ENCODE results near the gene NR5A1.

NR5A1 gene

GRCh38 chr9:124485201-124485600, 22.0 kb downstream of the NR5A1 start:
- no peak overlapping the region for H3K14ac ChIP-seq (ENCODE audit: low read length in 2 of 2)
- no peaks in the 10 kb centered on the region for H3K79me1 ChIP-seq (replicated peaks; ENCODE audit: low read length, poor library complexity, severe bottlenecking)
- no peak overlapping the region for H2BK15ac ChIP-seq (ENCODE audit: low read depth, poor library complexity, severe bottlenecking)
- peaks cover 3% of the 10 kb centered on the region for H3K9me3 ChIP-seq (ENCODE audit: control insufficient read depth, low read length)
- no peak overlapping the region for H3K23ac ChIP-seq (ENCODE audit: low read length in 2 of 2)
- H4K91ac ChIP-seq (ENCODE audit: low read length): no peak overlapping the region
- WGBS: 84% methylated on average over 12 of the region's 13 CpGs
- H2AFZ ChIP-seq (ENCODE audit: low read depth, low read length): no peak overlapping the region
- no peak overlapping the region for H3K4me2 ChIP-seq (ENCODE audit: low read length, poor library complexity, severe bottlenecking)
- DNase-seq: no peak
- no peak overlapping the region for H3K18ac ChIP-seq (ENCODE audit: low read depth in 1 of 2, low read length in 2 of 2)
- peaks cover 1% of the 10 kb centered on the region for H3K4me1 ChIP-seq (ENCODE audit: control insufficient read depth, insufficient read depth, low read depth, low read length)
- H3K4me3 ChIP-seq (ENCODE audit: insufficient read depth in 1 of 2, low read depth in 1 of 2, low read length in 2 of 2): no peak overlapping the region
- H2BK12ac ChIP-seq (ENCODE audit: low read length in 2 of 2): no peak overlapping the region
- H4K8ac ChIP-seq (ENCODE audit: low read length): no peak overlapping the region
- H2BK120ac ChIP-seq (ENCODE audit: low read depth, low read length): no peak overlapping the region
- no peak overlapping the region for H2AK5ac ChIP-seq (ENCODE audit: low read length, severe bottlenecking)
- H3K9ac ChIP-seq (ENCODE audit: low read length): no peak overlapping the region
- H3K27ac ChIP-seq (ENCODE audit: low read length, poor library complexity, severe bottlenecking): no peak overlapping the region
- H2BK5ac ChIP-seq (ENCODE audit: low read depth, low read length, poor library complexity, severe bottlenecking): no peak overlapping the region
- H3K36me3 ChIP-seq (ENCODE audit: control insufficient read depth in 1 of 2, insufficient read depth in 2 of 2, low read depth in 1 of 2, low read length in 2 of 2): no peaks in the 10 kb centered on the region
- peaks cover 62 to 90% of the 10 kb centered on the region in 2 experiments for H3K27me3 ChIP-seq (ENCODE audit: control insufficient read depth in 1 of 2, insufficient read depth in 1 of 2, low read length in 2 of 2)
- H3K4ac ChIP-seq (ENCODE audit: low read depth in 1 of 2, low read length in 2 of 2): no peak overlapping the region

GRCh38 chr9:124483481-124483880, 23.7 kb downstream of the NR5A1 start:
- DNase-seq: no peak
- no peak overlapping the region for H3K18ac ChIP-seq (ENCODE audit: low read depth in 1 of 2, low read length in 2 of 2)
- no peak overlapping the region for H2BK120ac ChIP-seq (ENCODE audit: low read depth, low read length)
- no peak overlapping the region for H3K4me2 ChIP-seq (ENCODE audit: low read length, poor library complexity, severe bottlenecking)
- H3K23ac ChIP-seq (ENCODE audit: low read length in 2 of 2): no peak overlapping the region
- H3K4me3 ChIP-seq (ENCODE audit: insufficient read depth in 1 of 2, low read depth in 1 of 2, low read length in 2 of 2): no peak overlapping the region
- no peaks in the 10 kb centered on the region for H3K9me3 ChIP-seq (ENCODE audit: control insufficient read depth, low read length)
- 96% methylated on average over 9 of the region's 9 CpGs for WGBS
- no peak overlapping the region for H2BK15ac ChIP-seq (ENCODE audit: low read depth, poor library complexity, severe bottlenecking)
- no peak overlapping the region for H3K4ac ChIP-seq (ENCODE audit: low read depth in 1 of 2, low read length in 2 of 2)
- H2AK5ac ChIP-seq (ENCODE audit: low read length, severe bottlenecking): no peak overlapping the region
- no peak overlapping the region for H3K27ac ChIP-seq (ENCODE audit: low read length, poor library complexity, severe bottlenecking)
- peak overlapping the region in 1 of 2 experiments; percentile 63 for H3K14ac ChIP-seq (ENCODE audit: low read length in 2 of 2)
- H2BK12ac ChIP-seq (ENCODE audit: low read length in 2 of 2): no peak overlapping the region
- H4K91ac ChIP-seq (ENCODE audit: low read length): no peak overlapping the region
- H2AFZ ChIP-seq (ENCODE audit: low read depth, low read length): no peak overlapping the region
- peaks cover 65 to 90% of the 10 kb centered on the region in 2 experiments for H3K27me3 ChIP-seq (ENCODE audit: control insufficient read depth in 1 of 2, insufficient read depth in 1 of 2, low read length in 2 of 2)
- no peak overlapping the region for H3K9ac ChIP-seq (ENCODE audit: low read length)
- H2BK5ac ChIP-seq (ENCODE audit: low read depth, low read length, poor library complexity, severe bottlenecking): no peak overlapping the region
- H3K4me1 ChIP-seq (ENCODE audit: control insufficient read depth, insufficient read depth, low read depth, low read length): peaks cover 1% of the 10 kb centered on the region
- no peak overlapping the region for H4K8ac ChIP-seq (ENCODE audit: low read length)
- no peaks in the 10 kb centered on the region for H3K79me1 ChIP-seq (replicated peaks; ENCODE audit: low read length, poor library complexity, severe bottlenecking)
- no peaks in the 10 kb centered on the region for H3K36me3 ChIP-seq (ENCODE audit: control insufficient read depth in 1 of 2, insufficient read depth in 2 of 2, low read depth in 1 of 2, low read length in 2 of 2)

GRCh38 chr9:124482431-124483031, 24.7 kb downstream of the NR5A1 start:
- H3K36me3 ChIP-seq (ENCODE audit: control insufficient read depth in 1 of 2, insufficient read depth in 2 of 2, low read depth in 1 of 2, low read length in 2 of 2): no peaks in the 10 kb centered on the region
- H2AFZ ChIP-seq (ENCODE audit: low read depth, low read length): no peak overlapping the region
- no peak overlapping the region for H2BK15ac ChIP-seq (ENCODE audit: low read depth, poor library complexity, severe bottlenecking)
- 80% methylated on average over 13 of the region's 26 CpGs for WGBS
- H3K23ac ChIP-seq (ENCODE audit: low read length in 2 of 2): no peak overlapping the region
- no peak overlapping the region for H2AK5ac ChIP-seq (ENCODE audit: low read length, severe bottlenecking)
- no peaks in the 10 kb centered on the region for H3K79me1 ChIP-seq (replicated peaks; ENCODE audit: low read length, poor library complexity, severe bottlenecking)
- H3K27ac ChIP-seq (ENCODE audit: low read length, poor library complexity, severe bottlenecking): no peak overlapping the region
- H3K4me2 ChIP-seq (ENCODE audit: low read length, poor library complexity, severe bottlenecking): no peak overlapping the region
- no peak overlapping the region for H2BK120ac ChIP-seq (ENCODE audit: low read depth, low read length)
- H4K91ac ChIP-seq (ENCODE audit: low read length): no peak overlapping the region
- no peaks in the 10 kb centered on the region for H3K9me3 ChIP-seq (ENCODE audit: control insufficient read depth, low read length)
- H3K4me1 ChIP-seq (ENCODE audit: control insufficient read depth, insufficient read depth, low read depth, low read length): peaks cover 9% of the 10 kb centered on the region
- no peak overlapping the region for H3K14ac ChIP-seq (ENCODE audit: low read length in 2 of 2)
- H3K4ac ChIP-seq (ENCODE audit: low read depth in 1 of 2, low read length in 2 of 2): no peak overlapping the region
- no peak overlapping the region for H3K18ac ChIP-seq (ENCODE audit: low read depth in 1 of 2, low read length in 2 of 2)
- peak overlapping the region in 1 of 2 experiments; percentile 7 for H3K4me3 ChIP-seq (ENCODE audit: insufficient read depth in 1 of 2, low read depth in 1 of 2, low read length in 2 of 2)
- no peak overlapping the region for H4K8ac ChIP-seq (ENCODE audit: low read length)
- H2BK5ac ChIP-seq (ENCODE audit: low read depth, low read length, poor library complexity, severe bottlenecking): no peak overlapping the region
- no peak overlapping the region for H3K9ac ChIP-seq (ENCODE audit: low read length)
- no peak for DNase-seq
- H2BK12ac ChIP-seq (ENCODE audit: low read length in 2 of 2): no peak overlapping the region
- H3K27me3 ChIP-seq (ENCODE audit: control insufficient read depth in 1 of 2, insufficient read depth in 1 of 2, low read length in 2 of 2): peaks cover 63 to 86% of the 10 kb centered on the region in 2 experiments

- no peak overlapping the region for H2AFZ ChIP-seq (ENCODE audit: low read depth, low read length)
- H2BK5ac ChIP-seq (ENCODE audit: low read depth, low read length, poor library complexity, severe bottlenecking): no peak overlapping the region
- H3K4me3 ChIP-seq (ENCODE audit: insufficient read depth in 1 of 2, low read depth in 1 of 2, low read length in 2 of 2): no peak overlapping the region
- no peak overlapping the region for H4K91ac ChIP-seq (ENCODE audit: low read length)
- no peak overlapping the region for H3K4me2 ChIP-seq (ENCODE audit: low read length, poor library complexity, severe bottlenecking)
- no peaks in the 10 kb centered on the region for H3K36me3 ChIP-seq (ENCODE audit: control insufficient read depth in 1 of 2, insufficient read depth in 2 of 2, low read depth in 1 of 2, low read length in 2 of 2)
- H2BK15ac ChIP-seq (ENCODE audit: low read depth, poor library complexity, severe bottlenecking): no peak overlapping the region
- no peak overlapping the region for H3K18ac ChIP-seq (ENCODE audit: low read depth in 1 of 2, low read length in 2 of 2)
- H3K23ac ChIP-seq (ENCODE audit: low read length in 2 of 2): no peak overlapping the region
- no peaks in the 10 kb centered on the region for H3K79me1 ChIP-seq (replicated peaks; ENCODE audit: low read length, poor library complexity, severe bottlenecking)
- H3K14ac ChIP-seq (ENCODE audit: low read length in 2 of 2): no peak overlapping the region
- DNase-seq: no peak
- H3K9ac ChIP-seq (ENCODE audit: low read length): no peak overlapping the region
- H4K8ac ChIP-seq (ENCODE audit: low read length): no peak overlapping the region
- H3K4ac ChIP-seq (ENCODE audit: low read depth in 1 of 2, low read length in 2 of 2): no peak overlapping the region
- H3K27ac ChIP-seq (ENCODE audit: low read length, poor library complexity, severe bottlenecking): no peak overlapping the region
- no peak overlapping the region for H2BK120ac ChIP-seq (ENCODE audit: low read depth, low read length)
- WGBS: 87% methylated on average over 17 of the region's 17 CpGs
- peaks cover 63 to 86% of the 10 kb centered on the region in 2 experiments for H3K27me3 ChIP-seq (ENCODE audit: control insufficient read depth in 1 of 2, insufficient read depth in 1 of 2, low read length in 2 of 2)
- no peaks in the 10 kb centered on the region for H3K9me3 ChIP-seq (ENCODE audit: control insufficient read depth, low read length)
- H3K4me1 ChIP-seq (ENCODE audit: control insufficient read depth, insufficient read depth, low read depth, low read length): peaks cover 11% of the 10 kb centered on the region
- no peak overlapping the region for H2AK5ac ChIP-seq (ENCODE audit: low read length, severe bottlenecking)
- no peak overlapping the region for H2BK12ac ChIP-seq (ENCODE audit: low read length in 2 of 2)
Observed at GRCh38 chr9:124481115-124481514, 26.1 kb downstream of the NR5A1 start.

Data from mesenchymal stem cell (in vitro differentiated cells and primary cell).